Astrocyte of the spinal cord (primary cell): ENCODE data around the gene ASGR1.

Experiments used
- DNase-seq: peaks from one replicate; pipeline ENCODE4 v3.0.0; 2011; ENCODE audit warnings: low read depth, low spot score
- H3K4me3 ChIP-seq: 2 replicates; pipeline ENCODE4 v1.5.1; 2011; ENCODE audit warnings: low read depth, mild to moderate bottlenecking, low read length, moderate library complexity
- in situ Hi-C: cut with HindIII; loops from 2 replicates; pipeline ENCODE4 v1.10.0; 2017; ENCODE audit warnings: low sequenced_read_pairs
- TF ChIP-seq, protein P1 (sequence below): IDR thresholded peaks from 2 replicates; pipeline ENCODE4 v1.5.1; 2012; ENCODE audit warnings: low read depth, mild to moderate bottlenecking, low read length, inconsistent platforms

ASGR1 gene

GRCh38 chr17:7195971-7196370 is 16.8 kb upstream of the ASGR1 start:
- no peak for DNase-seq
- TF ChIP-seq, protein P1, sequence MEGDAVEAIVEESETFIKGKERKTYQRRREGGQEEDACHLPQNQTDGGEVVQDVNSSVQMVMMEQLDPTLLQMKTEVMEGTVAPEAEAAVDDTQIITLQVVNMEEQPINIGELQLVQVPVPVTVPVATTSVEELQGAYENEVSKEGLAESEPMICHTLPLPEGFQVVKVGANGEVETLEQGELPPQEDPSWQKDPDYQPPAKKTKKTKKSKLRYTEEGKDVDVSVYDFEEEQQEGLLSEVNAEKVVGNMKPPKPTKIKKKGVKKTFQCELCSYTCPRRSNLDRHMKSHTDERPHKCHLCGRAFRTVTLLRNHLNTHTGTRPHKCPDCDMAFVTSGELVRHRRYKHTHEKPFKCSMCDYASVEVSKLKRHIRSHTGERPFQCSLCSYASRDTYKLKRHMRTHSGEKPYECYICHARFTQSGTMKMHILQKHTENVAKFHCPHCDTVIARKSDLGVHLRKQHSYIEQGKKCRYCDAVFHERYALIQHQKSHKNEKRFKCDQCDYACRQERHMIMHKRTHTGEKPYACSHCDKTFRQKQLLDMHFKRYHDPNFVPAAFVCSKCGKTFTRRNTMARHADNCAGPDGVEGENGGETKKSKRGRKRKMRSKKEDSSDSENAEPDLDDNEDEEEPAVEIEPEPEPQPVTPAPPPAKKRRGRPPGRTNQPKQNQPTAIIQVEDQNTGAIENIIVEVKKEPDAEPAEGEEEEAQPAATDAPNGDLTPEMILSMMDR = no peak
- no peak overlapping the region for H3K4me3 ChIP-seq
- in situ Hi-C loops = no loop called here

DNA sequence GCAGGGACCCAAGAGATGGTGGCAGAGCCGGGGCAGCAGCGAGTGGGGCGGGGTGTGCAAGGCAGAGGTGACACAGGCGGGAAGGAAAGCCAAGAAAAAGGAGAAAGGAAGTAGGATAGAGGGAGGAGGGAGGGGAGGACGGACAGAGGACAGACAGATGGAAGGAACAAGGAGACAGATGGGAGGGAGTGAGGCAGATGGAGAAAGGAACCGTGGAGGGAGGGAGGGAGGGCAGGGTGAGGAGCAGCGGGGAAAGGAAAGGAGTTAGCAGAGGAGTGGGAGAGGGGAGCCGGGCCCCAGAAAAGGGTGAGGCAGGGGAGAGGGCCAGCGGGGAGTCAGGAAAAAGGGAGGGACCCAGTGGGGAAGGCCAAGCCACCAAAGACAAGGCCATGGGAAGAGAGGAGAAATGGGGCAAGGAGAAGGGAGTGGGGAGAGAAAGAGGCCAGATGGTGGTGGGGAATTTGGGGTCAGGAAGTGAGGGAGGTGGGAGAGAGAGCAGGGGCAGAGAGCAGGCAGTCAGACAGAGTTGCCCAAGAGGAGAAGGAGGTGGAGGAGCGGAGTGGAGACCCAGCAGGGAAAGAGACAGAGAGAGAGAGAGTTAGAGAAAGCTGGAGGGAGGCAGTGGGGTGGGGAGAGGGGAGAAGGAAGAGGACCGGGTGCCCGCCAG is 13.2 kb upstream of the ASGR1 start:
- in situ Hi-C loops = no loop called here
- TF ChIP-seq, protein P1 = no peak
- no peak for DNase-seq
- H3K4me3 ChIP-seq = no peak overlapping the region

DNA sequence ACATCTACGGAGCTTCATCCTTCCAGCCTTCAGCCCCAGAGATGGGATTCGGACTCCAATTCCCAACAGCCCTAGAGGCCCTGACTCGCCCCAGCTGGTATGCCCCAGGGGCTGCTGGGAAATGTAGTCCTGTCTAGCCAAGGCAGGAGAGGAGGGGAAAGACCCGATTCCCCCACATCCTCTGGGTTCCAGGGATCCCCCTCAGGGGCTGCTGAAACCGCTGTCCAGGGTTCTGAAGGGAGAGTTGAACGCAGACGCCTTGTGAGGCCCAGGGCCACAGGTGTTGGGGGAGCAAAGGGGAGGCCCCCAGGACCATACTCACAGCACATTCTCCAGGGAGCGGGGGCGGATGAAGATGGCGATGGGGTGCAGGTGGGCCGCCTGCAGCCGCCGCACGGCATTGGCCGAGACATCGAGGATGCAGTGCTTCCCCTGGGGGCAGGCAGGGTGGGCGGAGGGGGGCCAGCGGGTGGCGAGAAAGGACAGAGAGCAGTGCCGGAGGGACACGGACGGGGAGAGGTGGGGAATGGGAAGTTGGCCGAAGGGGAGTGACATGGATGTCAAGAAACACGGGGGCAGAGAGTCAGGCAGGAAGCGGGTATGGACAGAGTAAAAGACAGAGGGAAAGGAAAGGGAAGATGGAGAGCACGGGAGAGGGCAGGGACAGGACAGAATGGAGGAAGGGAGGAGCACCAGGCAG is 12.6 kb upstream of the ASGR1 start:
- no peak for DNase-seq
- TF ChIP-seq, protein P1 = no peak
- no peak overlapping the region for H3K4me3 ChIP-seq
- in situ Hi-C loops = no loop called here

DNA sequence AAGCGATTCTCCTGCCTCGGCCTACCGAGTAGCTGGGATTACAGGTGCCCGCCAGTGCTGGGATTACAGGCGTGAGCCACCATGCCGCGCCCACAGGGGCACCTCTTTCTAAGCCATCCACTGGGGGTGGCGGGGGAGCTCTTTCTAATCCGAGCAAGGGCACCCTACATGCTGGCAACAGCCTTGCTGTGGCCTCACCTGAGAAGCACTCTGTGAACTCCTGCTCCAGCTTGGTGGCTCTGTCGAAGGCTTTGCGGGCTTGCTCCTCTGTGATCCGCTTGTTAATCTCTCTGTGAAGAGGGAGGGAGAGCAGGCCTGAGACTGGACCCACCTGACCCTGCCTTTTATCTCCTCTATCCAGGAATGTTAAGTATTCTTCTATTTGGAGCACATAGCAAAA is 11.9 kb upstream of the ASGR1 start:
- no peak overlapping the region for H3K4me3 ChIP-seq
- in situ Hi-C loops = no loop called here
- no peak for DNase-seq
- TF ChIP-seq, protein P1 = no peak

GRCh38 chr17:7190276-7190917 is 11.2 kb upstream of the ASGR1 start:
- in situ Hi-C loops = no loop called here
- TF ChIP-seq, protein P1 = no peak
- H3K4me3 ChIP-seq = no peak overlapping the region
- DNase-seq = no peak

DNA sequence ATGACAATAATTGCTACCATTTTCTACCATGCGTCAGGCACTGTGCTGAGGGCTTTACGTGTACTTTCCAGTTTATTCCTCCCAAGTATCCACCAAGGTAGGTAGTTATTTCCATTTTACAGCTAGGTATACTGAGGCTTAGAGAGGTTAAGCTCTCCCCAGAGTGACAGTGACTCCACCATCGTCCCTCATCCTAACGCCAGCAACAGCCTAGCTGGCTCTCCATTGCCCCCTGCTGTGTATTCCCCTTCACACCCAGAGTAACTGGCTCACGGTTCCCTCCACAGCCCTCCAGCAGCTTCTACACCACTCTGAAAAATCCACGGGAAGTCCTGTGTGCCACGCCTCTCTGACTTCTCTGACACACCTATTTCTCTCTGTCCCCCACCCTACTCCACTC is 7.1 kb upstream of the ASGR1 start:
- H3K4me3 ChIP-seq = no peak overlapping the region
- in situ Hi-C loops = no loop called here
- TF ChIP-seq, protein P1 = peak; percentile 15
- no peak for DNase-seq
